Subcutaneous adipose tissue (tissue), 4 donors: ENCODE results near the gene CABCOCO1. TPM values are rescaled to one million over a fixed set of nuclear protein-coding genes. Genes with fewer than 3 reads are reported as not detected.

Source experiments
- total RNA-seq, 4 donors: library from RNA; depleted of rRNA; stranded (reverse); fragments of >200 nt; gene quantifications; one replicate each; pipeline ENCODE4 v1.1.0, GENCODE V29; 2016
- TF ChIP-seq, protein P1 (sequence below): fragments of 450-650 bp; IDR thresholded peaks from one replicate; pipeline ENCODE4 v1.5.1; 2016; ENCODE audit warnings: low read depth, mild to moderate bottlenecking, control low read depth, antibody characterized with exemption, moderate library complexity

Gene CABCOCO1
- under 1 TPM in 2 of 4 donors, not detected in 2; 0.22 to 0.82 TPM for total RNA-seq

GRCh38 chr10:61662794-61663259 is at the start of gene CABCOCO1:
Gene CABCOCO1 (plus strand): TSS chr10:61662929. CDS start chr10:61662973, 44 bp downstream.
- TF ChIP-seq, protein P1, sequence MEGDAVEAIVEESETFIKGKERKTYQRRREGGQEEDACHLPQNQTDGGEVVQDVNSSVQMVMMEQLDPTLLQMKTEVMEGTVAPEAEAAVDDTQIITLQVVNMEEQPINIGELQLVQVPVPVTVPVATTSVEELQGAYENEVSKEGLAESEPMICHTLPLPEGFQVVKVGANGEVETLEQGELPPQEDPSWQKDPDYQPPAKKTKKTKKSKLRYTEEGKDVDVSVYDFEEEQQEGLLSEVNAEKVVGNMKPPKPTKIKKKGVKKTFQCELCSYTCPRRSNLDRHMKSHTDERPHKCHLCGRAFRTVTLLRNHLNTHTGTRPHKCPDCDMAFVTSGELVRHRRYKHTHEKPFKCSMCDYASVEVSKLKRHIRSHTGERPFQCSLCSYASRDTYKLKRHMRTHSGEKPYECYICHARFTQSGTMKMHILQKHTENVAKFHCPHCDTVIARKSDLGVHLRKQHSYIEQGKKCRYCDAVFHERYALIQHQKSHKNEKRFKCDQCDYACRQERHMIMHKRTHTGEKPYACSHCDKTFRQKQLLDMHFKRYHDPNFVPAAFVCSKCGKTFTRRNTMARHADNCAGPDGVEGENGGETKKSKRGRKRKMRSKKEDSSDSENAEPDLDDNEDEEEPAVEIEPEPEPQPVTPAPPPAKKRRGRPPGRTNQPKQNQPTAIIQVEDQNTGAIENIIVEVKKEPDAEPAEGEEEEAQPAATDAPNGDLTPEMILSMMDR, result no peak

- TF ChIP-seq, protein P1, result no peak
These were observed 49.1 kb upstream of the CABCOCO1 start for GRCh38 chr10:61613665-61614064.

- TF ChIP-seq, protein P1, result no peak
These were observed 46.1 kb upstream of the CABCOCO1 start for GRCh38 chr10:61616611-61617010.

DNA sequence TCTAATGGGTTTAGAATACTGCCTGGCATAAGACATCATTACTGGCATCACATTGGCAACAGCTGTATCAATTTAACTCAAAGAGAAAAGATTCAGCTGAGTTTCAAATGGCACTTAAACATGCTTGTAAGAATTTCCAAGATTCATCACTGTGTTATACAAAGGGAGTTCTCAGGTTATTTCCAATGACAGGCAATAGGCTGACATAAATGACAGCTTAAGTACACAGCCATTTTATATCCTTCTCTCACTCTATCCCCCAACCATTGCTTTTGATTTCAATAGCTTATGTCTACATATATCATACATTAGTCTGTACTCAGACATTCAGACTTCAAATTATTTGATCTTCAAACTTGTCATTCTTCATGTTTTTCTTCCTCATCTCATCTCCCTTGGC is 45.5 kb upstream of the CABCOCO1 start:
- TF ChIP-seq, protein P1, result no peak

DNA sequence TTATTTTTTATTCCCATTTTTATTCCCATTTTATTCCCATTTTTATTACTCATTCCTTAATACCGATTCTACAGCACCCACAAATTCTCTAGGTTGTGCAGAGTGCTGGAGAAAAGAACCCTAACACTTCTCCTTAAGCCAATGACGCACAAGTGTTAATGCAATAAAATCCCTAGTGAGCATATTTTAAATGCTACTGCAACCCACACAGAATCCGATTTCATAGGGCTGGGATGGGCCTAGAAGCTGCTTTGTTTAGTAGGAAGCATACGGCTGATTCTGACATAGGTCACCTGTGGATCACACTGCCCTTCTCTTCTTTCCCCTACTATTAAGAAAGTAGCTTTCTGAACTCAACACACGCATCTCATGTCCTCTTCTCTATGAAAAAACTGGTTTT is 45.1 kb upstream of the CABCOCO1 start:
- TF ChIP-seq, protein P1, result no peak

GRCh38 chr10:61618388-61618961 is 44.3 kb upstream of the CABCOCO1 start:
- TF ChIP-seq, protein P1, result no peak

GRCh38 chr10:61620506-61620905 is 42.2 kb upstream of the CABCOCO1 start:
- TF ChIP-seq, protein P1, result no peak
